HG02588 (cell line): Measurements from ENCODE around the gene OTX2.

Source experiments
- ATAC-seq: cut with Tn5 transposase; IDR thresholded peaks from one replicate; pipeline ENCODE4 v1.9.1; 2021; ENCODE audit warnings: mild to moderate bottlenecking, moderate library complexity; ENCODE audit not compliant: unreplicated experiment

Gene OTX2

GRCh38 chr14:56797003-56797568, 13.2 kb downstream of the OTX2 start:
- no peak for ATAC-seq

GRCh38 chr14:56796259-56796658, 14.0 kb downstream of the OTX2 start:
- ATAC-seq = no peak

- no peak for ATAC-seq
These were observed 15.0 kb downstream of the OTX2 start for GRCh38 chr14:56795284-56795622.

GRCh38 chr14:56794557-56795283, 15.6 kb downstream of the OTX2 start:
- ATAC-seq = no peak

GRCh38 chr14:56794088-56794556, 16.2 kb downstream of the OTX2 start:
- ATAC-seq = no peak

GRCh38 chr14:56789955-56790354, 20.3 kb downstream of the OTX2 start:
- ATAC-seq = no peak

- ATAC-seq = no peak
These were observed 22.7 kb downstream of the OTX2 start for GRCh38 chr14:56787530-56787929.

GRCh38 chr14:56782711-56783110, 27.6 kb downstream of the OTX2 start:
- no peak for ATAC-seq

- no peak for ATAC-seq
These were observed 35.8 kb downstream of the OTX2 start for GRCh38 chr14:56774503-56774902.

GRCh38 chr14:56770512-56770911, 39.8 kb downstream of the OTX2 start:
- no peak for ATAC-seq

- no peak for ATAC-seq
These were observed 49.9 kb downstream of the OTX2 start for GRCh38 chr14:56760164-56760914.

- no peak for ATAC-seq
These were observed 50.6 kb downstream of the OTX2 start for GRCh38 chr14:56759633-56760032.

- ATAC-seq = no peak
These were observed 51.2 kb downstream of the OTX2 start for GRCh38 chr14:56759094-56759493.

- ATAC-seq = no peak
These were observed 55.4 kb downstream of the OTX2 start for GRCh38 chr14:56754921-56755320.

GRCh38 chr14:56753396-56753795, 56.9 kb downstream of the OTX2 start:
- ATAC-seq = no peak

GRCh38 chr14:56752428-56752827, 57.9 kb downstream of the OTX2 start:
- ATAC-seq = no peak

- no peak for ATAC-seq
These were observed 58.8 kb downstream of the OTX2 start for GRCh38 chr14:56751471-56751870.
